GM21723 (cell line): ENCODE data around the gene TSKU.

Experiments used
- ATAC-seq: cut with Tn5 transposase; IDR thresholded peaks from one replicate; pipeline ENCODE4 v1.9.1; 2021; ENCODE audit warnings: mild to moderate bottlenecking, moderate library complexity; ENCODE audit not compliant: unreplicated experiment

The TSKU gene

DNA sequence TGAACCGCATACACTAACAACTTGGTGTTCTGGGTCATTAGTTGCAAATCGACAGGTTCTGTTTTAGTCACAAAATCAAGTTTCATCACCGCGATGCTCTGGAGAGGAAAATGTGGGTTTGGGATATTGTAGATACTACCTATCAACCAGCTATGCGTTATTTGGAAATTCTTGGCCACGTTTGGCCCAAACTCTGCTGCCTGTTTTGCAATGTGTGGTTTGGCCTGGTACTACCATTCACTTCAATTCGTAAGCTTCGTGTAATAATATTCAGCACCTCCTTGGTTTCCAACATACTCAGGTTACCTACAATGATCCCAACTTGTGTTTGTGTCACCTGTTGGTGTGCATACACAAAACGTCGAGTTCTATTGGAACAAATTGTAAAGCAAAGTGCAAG, 61.4 kb downstream of the TSKU start:
- ATAC-seq, result no peak

DNA sequence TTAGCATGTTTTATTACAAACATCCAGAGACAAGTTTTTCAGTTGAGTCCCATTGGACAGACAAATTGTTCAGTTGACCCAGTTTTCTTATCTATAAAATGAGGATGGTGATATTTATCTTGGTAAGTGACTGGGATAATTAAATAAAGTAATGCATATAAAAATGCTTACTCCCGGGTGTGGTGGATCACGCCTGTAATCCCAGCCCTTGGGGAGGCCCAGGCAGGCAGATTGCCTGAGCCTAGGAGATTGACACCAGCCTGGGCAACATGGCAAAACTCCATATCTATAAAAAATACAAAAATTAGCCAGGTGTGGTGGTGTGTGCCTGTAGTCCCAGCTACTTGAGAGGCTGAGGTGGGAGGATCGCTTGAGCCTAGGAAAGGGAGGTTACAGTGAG, 61.9 kb downstream of the TSKU start:
- ATAC-seq, result no peak

DNA sequence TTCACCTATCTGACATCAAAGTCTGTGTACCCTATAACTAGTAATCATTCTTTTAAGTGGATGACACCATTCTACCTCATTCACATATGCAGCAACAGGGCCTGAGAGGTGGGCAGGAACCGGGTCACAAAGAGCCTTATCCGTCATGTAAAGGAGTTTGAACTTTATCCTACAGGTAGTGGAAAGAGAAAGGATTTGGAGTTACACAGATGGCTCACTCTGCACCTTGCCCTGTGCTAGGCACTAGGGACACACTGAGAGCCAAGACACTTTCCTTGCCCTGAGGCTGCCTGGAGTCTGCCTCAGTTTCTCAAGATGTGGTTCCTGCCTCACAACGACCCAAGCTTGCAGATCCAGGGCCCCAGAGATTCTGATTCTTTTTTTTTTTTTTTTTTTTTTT, 63.3 kb downstream of the TSKU start:
- ATAC-seq, result no peak
